SW480 (cell line): ENCODE data around the gene NPFFR1.
A peak's percentile ranks its signal among the peaks of the same experiment; 100 is the strongest.
"Not testable (repeated sequence)": the region's sequence is repeated elsewhere in the genome, so short reads cannot be mapped to it uniquely, and the experiment has no call there.

ENCODE experiments used
- DNase-seq: peaks from one replicate; pipeline ENCODE4 v3.0.0-alpha.2; 2016; ENCODE audit warnings: low spot score

NPFFR1 gene

GRCh38 chr10:70255329-70256299 lies 28.2 kb downstream of the NPFFR1 start:
- DNase-seq, result peak; percentile 97

GRCh38 chr10:70254778-70255328 lies 29.0 kb downstream of the NPFFR1 start:
- DNase-seq, result no peak

- DNase-seq, result peak; percentile 27
These were observed 29.7 kb downstream of the NPFFR1 start for GRCh38 chr10:70253878-70254765.

GRCh38 chr10:70250961-70251680 lies 32.7 kb downstream of the NPFFR1 start:
- DNase-seq, result no peak

GRCh38 chr10:70247360-70247759 lies 36.4 kb downstream of the NPFFR1 start:
- DNase-seq, result no peak

- DNase-seq, result no peak
These were observed 42.7 kb downstream of the NPFFR1 start for GRCh38 chr10:70241081-70241480.

GRCh38 chr10:70239986-70240385 lies 43.8 kb downstream of the NPFFR1 start:
- not testable (repeated sequence) for DNase-seq

GRCh38 chr10:70239077-70239976 lies 44.5 kb downstream of the NPFFR1 start:
- DNase-seq, result not testable (repeated sequence)

GRCh38 chr10:70237958-70238536 lies 45.8 kb downstream of the NPFFR1 start:
- DNase-seq, result not testable (repeated sequence)

- no peak for DNase-seq
These were observed 48.9 kb downstream of the NPFFR1 start for GRCh38 chr10:70234668-70235447.

GRCh38 chr10:70233939-70234300 lies 49.9 kb downstream of the NPFFR1 start:
- DNase-seq, result no peak

- DNase-seq, result peak; percentile 92
These were observed 50.5 kb downstream of the NPFFR1 start, which contains the start of gene PPA1 for GRCh38 chr10:70233109-70233938. Gene PPA1 (minus strand): TSS chr10:70233429. CDS start chr10:70233327, 102 bp downstream.

- DNase-seq, result no peak
These were observed 51.0 kb downstream of the NPFFR1 start for GRCh38 chr10:70232859-70233108.

- DNase-seq, result peak; percentile 62
These were observed 51.5 kb downstream of the NPFFR1 start for GRCh38 chr10:70232155-70232858.

- DNase-seq, result no peak
These were observed 55.3 kb downstream of the NPFFR1 start for GRCh38 chr10:70228491-70228890.

GRCh38 chr10:70227548-70228320 lies 56.1 kb downstream of the NPFFR1 start:
- no peak for DNase-seq

GRCh38 chr10:70223728-70224127 lies 60.1 kb downstream of the NPFFR1 start:
- DNase-seq, result no peak
